NCI-H128 (cell line): ENCODE results near the gene HLA-DRB1.
"Not testable (repeated sequence)": the region's sequence is repeated elsewhere in the genome, so short reads cannot be mapped to it uniquely, and the experiment has no call there.

ENCODE experiments used
- DNase-seq: peaks from one replicate; lab custom pipeline; 2025; ENCODE audit not compliant: unreplicated experiment; lab: John Stamatoyannopoulos, UW

The HLA-DRB1 gene

GRCh38 chr6:32589596-32590449, at the start of gene HLA-DRB1:
HLA-DRB1 (minus strand) TSS chr6:32589848; CDS start chr6:32589742, 106 bp downstream.
- no peak for DNase-seq

- no peak for DNase-seq
These were observed 49.0 kb upstream of the HLA-DRB1 start for GRCh38 chr6:32638532-32639219.

GRCh38 chr6:32637883-32638282, 48.2 kb upstream of the HLA-DRB1 start:
- no peak for DNase-seq

- DNase-seq, result no peak
These were observed 47.7 kb upstream of the HLA-DRB1 start, which contains the start of gene HLA-DQA1 for GRCh38 chr6:32637219-32637880. HLA-DQA1 (plus strand) TSS chr6:32637406; CDS start chr6:32637459, 53 bp downstream.

- DNase-seq, result no peak
These were observed 46.0 kb upstream of the HLA-DRB1 start for GRCh38 chr6:32635526-32636123.

GRCh38 chr6:32629793-32630192, 40.1 kb upstream of the HLA-DRB1 start:
- not testable (repeated sequence) for DNase-seq

DNA sequence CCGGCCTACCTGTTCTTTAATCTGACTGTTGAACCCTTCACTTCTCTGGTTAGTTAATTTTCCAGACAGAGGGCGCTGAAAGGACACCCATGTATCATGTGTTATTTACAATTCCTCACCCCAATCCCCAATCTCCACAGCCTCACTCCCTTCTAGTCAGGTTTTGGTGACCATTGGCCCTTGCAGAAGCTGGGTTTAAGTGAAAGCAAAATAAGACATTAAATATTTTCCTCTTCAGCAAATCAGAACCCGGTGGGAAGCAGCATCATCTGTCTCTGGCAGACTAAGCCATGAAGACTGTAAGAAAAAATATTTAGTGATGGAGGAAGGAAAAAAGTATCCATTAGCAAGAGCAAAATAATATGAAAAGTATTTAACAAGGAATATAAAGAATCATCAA, 38.2 kb upstream of the HLA-DRB1 start:
- no peak for DNase-seq

DNA sequence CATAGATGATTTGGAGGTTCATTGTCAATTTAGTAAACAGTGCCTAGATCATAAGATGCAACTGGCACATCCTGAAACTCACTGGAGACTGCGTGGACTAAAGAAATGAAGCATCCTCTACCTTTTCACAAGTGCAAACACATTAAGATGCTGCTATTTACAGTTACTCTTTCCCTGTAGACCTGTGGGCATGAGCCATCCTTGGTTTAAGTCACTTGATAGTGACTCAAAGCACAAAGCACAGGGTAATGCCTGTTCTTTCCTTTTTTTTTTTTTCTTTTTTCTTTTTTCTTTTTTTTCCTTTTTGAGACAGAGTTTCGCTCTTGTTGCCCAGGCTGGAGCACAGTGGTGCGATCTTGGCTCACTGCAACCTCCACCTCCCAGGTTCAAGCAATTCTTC, 37.6 kb upstream of the HLA-DRB1 start:
- no peak for DNase-seq

- no peak for DNase-seq
These were observed 35.5 kb upstream of the HLA-DRB1 start for GRCh38 chr6:32625137-32625536.

DNA sequence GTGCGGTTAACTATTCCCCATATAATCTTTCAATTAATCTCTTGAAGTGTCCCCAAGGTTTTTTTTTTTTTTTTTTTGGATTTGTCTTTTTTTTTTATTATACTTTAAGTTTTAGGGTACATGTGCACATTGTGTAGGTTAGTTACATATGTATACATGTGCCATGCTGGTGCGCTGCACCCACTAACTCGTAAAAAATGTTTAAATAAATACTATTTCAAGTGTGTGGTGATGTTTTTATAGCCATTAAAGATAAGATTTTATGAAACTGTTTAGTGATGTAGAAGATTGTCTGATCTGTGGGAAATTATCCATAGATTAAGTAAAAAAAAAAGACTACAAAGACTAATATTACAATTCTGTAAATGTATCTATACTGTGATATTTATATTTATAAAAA, 34.9 kb upstream of the HLA-DRB1 start:
- DNase-seq, result no peak

- no peak for DNase-seq
These were observed 34.0 kb upstream of the HLA-DRB1 start for GRCh38 chr6:32623693-32624092.

DNA sequence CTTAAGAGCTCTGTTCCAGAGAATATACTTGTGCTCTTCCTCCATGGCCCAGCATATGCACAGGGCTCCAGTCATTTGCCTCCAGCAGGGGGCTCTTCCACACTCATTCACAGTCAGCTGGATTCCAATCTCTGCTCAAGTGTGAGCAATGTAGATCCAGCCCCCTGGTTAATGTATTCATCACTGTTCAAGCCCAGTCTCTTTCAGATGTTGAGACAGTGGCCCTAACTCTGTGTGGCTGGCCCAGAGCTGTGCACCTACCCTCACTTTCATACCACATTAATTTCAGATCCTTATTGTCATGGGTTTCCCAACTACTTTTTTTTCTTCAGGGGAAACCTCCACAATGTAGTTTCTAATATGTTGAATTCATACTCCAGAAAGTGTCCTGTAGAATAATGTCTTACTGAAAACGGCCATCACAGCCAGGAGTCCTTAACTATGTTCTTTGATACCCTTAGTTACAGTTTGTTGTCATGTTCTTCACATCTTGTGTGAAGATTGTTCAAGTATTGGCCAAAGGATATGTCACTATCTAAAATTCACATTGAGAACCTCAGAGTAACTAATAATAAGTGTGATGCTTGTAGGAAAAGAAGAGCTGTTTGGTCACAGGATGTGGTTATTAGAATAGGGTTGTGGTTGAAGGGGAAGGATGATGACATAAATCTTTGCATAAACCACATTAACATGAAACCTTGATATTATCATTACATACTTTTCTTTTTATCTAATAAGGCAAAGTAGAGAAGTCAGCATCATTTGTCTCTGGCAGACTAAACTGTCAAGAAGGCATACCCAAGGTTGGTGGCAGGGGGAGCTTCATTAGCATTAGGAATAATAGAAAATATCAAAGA, 33.1 kb upstream of the HLA-DRB1 start:
- DNase-seq, result no peak

- no peak for DNase-seq
These were observed 31.7 kb upstream of the HLA-DRB1 start for GRCh38 chr6:32621372-32621771.

GRCh38 chr6:32617751-32618150, 28.1 kb upstream of the HLA-DRB1 start:
- DNase-seq, result no peak

- DNase-seq, result no peak
These were observed 26.4 kb upstream of the HLA-DRB1 start for GRCh38 chr6:32615885-32616532.

DNA sequence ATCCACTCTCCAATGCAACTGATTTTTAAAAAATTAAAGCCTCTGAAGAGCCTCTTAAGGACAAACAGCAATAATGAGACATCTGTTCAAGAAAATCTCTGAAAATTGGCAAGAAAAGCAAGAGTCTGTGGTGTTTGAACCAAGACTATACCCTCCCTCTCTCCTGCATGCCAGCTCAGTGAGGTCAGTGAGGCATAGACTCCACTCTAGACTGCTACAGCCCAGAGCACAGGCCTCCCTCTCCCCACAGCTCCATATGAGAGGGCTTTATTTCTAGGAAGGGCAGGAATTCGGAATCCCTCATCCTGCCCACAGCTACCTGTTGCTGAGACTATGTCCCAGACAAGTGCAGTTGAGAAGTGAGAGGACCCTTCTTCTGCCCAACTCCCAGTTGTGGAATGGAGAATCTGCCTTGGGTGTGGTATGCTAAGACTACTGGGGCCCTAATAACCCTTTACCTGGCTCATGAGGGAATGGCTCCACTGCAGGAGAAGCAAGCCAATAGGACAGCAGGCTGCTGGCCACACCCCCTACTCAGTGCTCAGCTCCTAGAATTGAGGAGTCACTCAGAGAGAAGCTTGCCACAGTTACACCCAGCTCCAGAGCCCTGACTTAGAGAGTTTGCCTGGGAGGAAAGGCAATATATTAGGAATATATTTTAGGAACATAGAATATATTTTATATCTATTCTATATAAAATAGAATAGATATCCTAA, 24.9 kb upstream of the HLA-DRB1 start:
- no peak for DNase-seq

DNA sequence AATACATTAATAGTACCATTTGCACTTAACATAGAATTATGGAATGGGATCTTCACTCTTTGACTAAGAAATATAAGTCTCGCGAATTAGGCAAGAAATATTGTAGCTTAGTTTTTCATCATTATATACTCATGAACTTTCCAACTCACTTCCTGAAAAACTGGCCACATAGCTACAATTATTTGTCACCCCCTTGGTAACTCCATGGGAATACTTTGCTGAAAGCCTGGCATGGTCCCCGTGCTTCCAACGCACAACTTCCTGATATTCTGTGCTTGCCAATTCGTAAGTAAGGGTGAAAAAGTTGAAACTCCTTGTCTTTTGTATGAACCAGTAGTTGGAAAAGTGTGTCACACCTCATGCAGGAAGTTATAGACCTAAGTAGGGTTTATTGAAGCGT, 23.8 kb upstream of the HLA-DRB1 start:
- no peak for DNase-seq

- DNase-seq, result no peak
These were observed 21.1 kb upstream of the HLA-DRB1 start for GRCh38 chr6:32610682-32611296.
